ENCODE results near the gene P2RY2.
A peak's percentile ranks its signal among the peaks of the same experiment; 100 is the strongest.

P2RY2 gene

DNA sequence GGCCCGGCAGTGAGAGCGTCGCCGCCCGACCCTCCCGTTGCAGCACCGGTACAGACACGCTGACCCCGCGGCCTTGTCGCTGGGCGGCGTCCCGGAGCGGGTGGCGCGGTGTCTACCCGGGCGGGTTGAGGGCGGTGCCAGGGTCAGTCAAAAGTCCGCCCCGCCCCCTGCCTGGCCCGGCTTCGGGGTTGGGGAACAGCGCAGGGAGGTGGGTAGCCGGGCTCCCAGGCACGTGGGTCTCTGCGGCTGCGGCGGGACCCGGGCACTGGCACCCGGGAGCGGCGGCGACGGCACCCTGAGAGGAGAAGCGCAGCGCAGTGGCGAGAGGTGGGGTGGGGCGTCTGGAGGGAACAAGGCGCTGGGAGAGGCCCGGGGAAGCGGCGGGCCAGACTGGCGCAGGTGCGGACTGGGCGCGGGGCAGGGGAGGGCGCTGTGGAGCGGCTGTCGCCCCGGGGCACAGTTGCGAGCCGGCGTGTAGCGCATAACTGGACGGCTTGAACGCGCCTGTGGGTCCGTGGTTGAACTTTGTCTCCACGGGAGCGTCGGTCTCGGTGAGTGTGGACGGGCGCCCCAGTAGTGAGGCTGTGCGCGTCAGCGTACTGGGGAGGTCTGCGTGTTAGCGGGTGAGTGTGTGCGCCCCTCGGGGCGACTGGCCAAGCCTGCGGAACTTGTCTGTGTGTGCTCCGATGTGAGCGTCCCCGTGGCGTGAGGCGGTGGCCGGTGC, at the start of gene P2RY2:
TSS of gene P2RY2 (plus strand) at position 176 of the 724 bp plus-strand sequence. CDS start 15,879 bp downstream, outside the sequence.
- H3K4me3 ChIP-seq (ENCODE audit: low read depth, low read length): peak within 1 kb of the TSS; percentile 17
- TF ChIP-seq, protein P1, sequence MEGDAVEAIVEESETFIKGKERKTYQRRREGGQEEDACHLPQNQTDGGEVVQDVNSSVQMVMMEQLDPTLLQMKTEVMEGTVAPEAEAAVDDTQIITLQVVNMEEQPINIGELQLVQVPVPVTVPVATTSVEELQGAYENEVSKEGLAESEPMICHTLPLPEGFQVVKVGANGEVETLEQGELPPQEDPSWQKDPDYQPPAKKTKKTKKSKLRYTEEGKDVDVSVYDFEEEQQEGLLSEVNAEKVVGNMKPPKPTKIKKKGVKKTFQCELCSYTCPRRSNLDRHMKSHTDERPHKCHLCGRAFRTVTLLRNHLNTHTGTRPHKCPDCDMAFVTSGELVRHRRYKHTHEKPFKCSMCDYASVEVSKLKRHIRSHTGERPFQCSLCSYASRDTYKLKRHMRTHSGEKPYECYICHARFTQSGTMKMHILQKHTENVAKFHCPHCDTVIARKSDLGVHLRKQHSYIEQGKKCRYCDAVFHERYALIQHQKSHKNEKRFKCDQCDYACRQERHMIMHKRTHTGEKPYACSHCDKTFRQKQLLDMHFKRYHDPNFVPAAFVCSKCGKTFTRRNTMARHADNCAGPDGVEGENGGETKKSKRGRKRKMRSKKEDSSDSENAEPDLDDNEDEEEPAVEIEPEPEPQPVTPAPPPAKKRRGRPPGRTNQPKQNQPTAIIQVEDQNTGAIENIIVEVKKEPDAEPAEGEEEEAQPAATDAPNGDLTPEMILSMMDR (IDR thresholded peaks at IDR 0.05; ENCODE audit: low read depth, low read length): peak; percentile 45
- in situ Hi-C loops (cut with HindIII; ENCODE audit: low sequenced_read_pairs): no loop called here
- no peak for DNase-seq (ENCODE audit: low read depth, low spot score)

DNA sequence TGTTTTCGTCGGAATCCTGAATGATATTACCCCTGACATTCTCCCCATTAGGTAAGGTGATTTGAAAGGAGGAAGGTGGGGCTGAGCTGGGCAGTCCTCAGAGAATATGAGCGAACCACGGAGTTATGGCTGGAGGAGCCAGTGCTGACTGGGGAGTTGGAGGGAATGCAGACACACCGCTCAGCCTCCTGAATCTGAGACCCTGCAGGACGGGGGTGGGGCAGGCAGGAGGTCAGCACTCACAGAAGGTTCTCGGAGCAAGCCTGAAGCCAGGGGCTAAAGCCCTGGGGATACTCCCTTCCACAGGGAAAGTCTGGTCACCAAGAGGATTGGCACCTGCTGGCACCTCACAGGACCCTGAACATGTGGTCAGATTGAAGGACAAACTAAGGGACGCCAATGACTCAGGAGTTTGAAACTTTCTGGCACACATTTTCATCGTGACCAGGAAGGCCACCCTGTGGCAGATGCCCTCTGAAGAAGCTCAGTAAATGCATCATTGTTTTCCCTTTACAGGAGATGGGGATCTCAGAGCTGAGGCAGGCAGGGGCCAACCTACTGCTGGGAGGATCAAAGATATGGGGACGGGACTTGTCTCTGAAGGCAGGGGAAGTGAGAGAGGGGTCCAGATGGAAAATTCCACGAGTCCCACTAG, 49.0 kb upstream of the P2RY2 start:
- H3K4me3 ChIP-seq (ENCODE audit: low read depth, low read length): no peak overlapping the region
- in situ Hi-C loops (cut with HindIII; ENCODE audit: low sequenced_read_pairs): no loop called here
- TF ChIP-seq, protein P1 (IDR thresholded peaks at IDR 0.05; ENCODE audit: low read depth, low read length): no peak
- no peak for DNase-seq (ENCODE audit: low read depth, low spot score)

DNA sequence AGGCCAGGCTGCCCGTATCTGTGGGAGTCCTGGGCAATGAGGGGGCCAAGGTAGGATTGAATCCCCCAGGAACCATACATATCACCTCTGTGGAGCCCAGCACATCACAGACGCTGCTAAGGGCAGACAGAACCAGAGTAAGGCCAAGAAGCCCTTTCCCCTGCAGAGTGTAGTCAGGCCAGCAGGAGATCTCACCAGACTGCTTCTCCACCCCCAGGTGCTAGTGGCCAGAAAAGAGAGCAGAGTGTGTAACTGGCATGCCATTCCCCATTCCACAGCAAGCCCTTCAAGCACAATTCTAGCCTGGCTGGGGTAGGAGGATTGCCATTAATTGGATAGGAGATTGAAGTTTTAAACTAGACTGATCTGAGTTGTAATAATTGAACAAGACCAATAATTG, 47.9 kb upstream of the P2RY2 start:
- TF ChIP-seq, protein P1 (IDR thresholded peaks at IDR 0.05; ENCODE audit: low read depth, low read length): no peak
- no peak for DNase-seq (ENCODE audit: low read depth, low spot score)
- H3K4me3 ChIP-seq (ENCODE audit: low read depth, low read length): no peak overlapping the region
- in situ Hi-C loops (cut with HindIII; ENCODE audit: low sequenced_read_pairs): no loop called here

DNA sequence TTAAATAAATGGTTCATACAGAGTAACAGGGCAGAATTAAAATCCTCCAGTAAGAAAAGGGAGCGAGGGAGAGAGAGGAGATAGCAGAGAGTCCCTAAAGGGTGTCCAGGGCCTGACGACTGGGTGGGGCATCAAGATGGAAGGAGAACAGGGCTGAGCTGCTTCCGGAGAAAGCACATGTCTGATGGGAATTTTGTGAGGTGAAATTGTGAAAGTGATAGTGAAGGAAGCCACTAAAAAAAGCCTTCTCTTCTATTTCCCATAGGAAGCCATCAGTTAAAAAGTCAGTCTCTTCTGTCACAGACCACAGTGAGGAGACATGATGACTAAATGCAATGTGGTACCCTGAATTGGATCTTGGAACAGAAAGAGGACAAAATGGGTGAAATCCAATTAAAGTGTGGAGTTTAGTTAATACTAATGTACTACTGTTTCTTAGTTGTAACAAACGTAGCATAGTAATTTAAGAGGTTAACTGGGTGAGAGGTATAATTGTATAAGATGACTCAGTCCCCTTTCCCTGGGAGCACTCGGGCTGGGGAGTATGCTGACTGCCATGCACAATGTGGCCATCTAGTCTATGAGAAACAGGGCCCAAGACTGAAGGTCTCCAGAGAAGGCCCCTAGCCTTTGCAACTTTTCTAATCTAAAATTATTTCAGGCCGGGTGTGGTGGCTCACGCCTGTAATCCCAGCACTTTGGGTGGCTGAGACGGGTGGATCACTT, 46.5 kb upstream of the P2RY2 start:
- DNase-seq (ENCODE audit: low read depth, low spot score): no peak

DNA sequence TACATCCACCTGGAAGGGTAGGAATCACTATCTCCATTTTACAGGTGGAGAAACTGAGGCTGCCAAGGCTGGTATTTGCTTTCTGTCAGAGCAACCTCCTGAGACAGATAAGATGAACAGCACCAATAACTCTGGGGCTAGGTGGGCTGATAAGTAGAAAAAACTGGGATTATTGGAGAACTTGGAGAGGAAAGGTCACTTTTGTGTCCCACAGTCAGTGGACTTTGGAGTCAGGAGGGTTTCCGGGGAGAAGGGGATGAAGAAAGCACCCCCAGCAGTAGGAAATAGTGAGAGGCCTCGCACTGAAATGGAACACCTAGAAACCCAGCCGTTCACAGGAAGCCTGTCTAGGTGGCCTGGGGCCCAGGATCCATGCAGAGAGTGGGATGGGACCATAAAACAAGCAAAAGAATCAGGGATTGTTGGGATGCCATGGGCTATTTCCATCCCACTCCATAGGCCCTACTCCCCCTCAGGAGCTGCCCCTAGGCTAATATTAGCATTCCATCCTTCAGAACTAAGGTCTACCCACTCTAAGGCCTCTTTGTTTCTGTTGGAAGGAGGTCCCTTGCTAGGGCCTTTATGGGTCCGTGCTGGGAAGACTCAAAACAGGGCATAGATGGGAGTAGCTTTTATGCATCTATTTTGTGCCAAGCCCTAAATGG, 45.0 kb upstream of the P2RY2 start:
- TF ChIP-seq, protein P1 (IDR thresholded peaks at IDR 0.05; ENCODE audit: low read depth, low read length): no peak
- no peak overlapping the region for H3K4me3 ChIP-seq (ENCODE audit: low read depth, low read length)
- DNase-seq (ENCODE audit: low read depth, low spot score): no peak
- in situ Hi-C loops (cut with HindIII; ENCODE audit: low sequenced_read_pairs): no loop called here

More for the DNA sequence above, 46.5 kb upstream of the P2RY2 start:
- in situ Hi-C loops (cut with HindIII; ENCODE audit: low sequenced_read_pairs): no loop called here
- no peak overlapping the region for H3K4me3 ChIP-seq (ENCODE audit: low read depth, low read length)
- TF ChIP-seq, protein P1 (IDR thresholded peaks at IDR 0.05; ENCODE audit: low read depth, low read length): no peak
